HepG2 (cell line): ENCODE measurements around the gene OR6V1. TPM values are rescaled to one million over a fixed set of nuclear protein-coding genes. Genes with fewer than 3 reads are reported as not detected.

ENCODE experiments used
- CCAR2 ChIP-seq: fragments of 200-400 bp; formaldehyde crosslinking; optimal IDR thresholded peaks from 2 replicates; pipeline ENCODE3; 2018; ENCODE audit warnings: low read depth, mild to moderate bottlenecking, low read length, moderate library complexity
- CSRNP2 ChIP-seq: sonication (generic); formaldehyde crosslinking; conservative IDR thresholded peaks from 2 replicates; pipeline ENCODE4 v1.8.0; 2022; ENCODE audit warnings: low read depth, missing genetic modification reagents
- KLF15 ChIP-seq: sonication (generic); formaldehyde crosslinking; IDR thresholded peaks from 2 replicates; pipeline ENCODE4 v1.8.1; 2023; ENCODE audit warnings: borderline replicate concordance, mild to moderate bottlenecking, inconsistent platforms, missing genetic modification reagents, mixed read lengths
- NFE2 ChIP-seq: sonication (generic); formaldehyde crosslinking; IDR thresholded peaks from 2 replicates; pipeline ENCODE4 v1.4.0; 2020; ENCODE audit warnings: missing genetic modification reagents
- THRA ChIP-seq: sonication (generic); formaldehyde crosslinking; IDR thresholded peaks from 2 replicates; pipeline ENCODE4 v1.4.0; 2020; ENCODE audit warnings: missing genetic modification reagents, borderline replicate concordance
- ZNF337 ChIP-seq: sonication (generic); formaldehyde crosslinking; IDR thresholded peaks from 2 replicates; pipeline ENCODE4 v1.5.1; 2020; ENCODE audit warnings: missing genetic modification reagents, low read depth, mild to moderate bottlenecking, borderline replicate concordance
- ZNF747 ChIP-seq: sonication (generic); formaldehyde crosslinking; IDR thresholded peaks from 2 replicates; pipeline ENCODE4 v1.8.1; 2023; ENCODE audit warnings: missing genetic modification reagents, mild to moderate bottlenecking, borderline replicate concordance
- ZNF768 ChIP-seq: sonication (generic); formaldehyde crosslinking; IDR thresholded peaks from 2 replicates; pipeline ENCODE4 v1.4.0; 2020; ENCODE audit warnings: missing genetic modification reagents
- polyA plus RNA-seq, 8 experiments: library from polyadenylated mRNA; depleted of rRNA in 3 of 8; stranded (reverse) in 7 of 8; unstranded in 1 of 8; fragments of >200 nt; fragmentation: Illumina TruSeq in 4 of 8; extraction: Trizol in 4 of 8; gene quantifications; 2 replicates each; pipeline versions ENCODE4 v1.2.1 to v1.2.3, GENCODE V29; 2011 to 2016; ENCODE audit warnings: low read depth in 4 of 8, missing spikeins in 1 of 8, mixed read lengths in 1 of 8; ENCODE audit not compliant: insufficient read depth in 1 of 8
- total RNA-seq, 5 experiments: library from RNA; depleted of rRNA; stranded (reverse); fragments of >200 nt; fragmentation: Illumina TruSeq; extraction: Trizol; gene quantifications; 2 replicates each; pipeline ENCODE4 v1.2.3, GENCODE V29; 2016; ENCODE audit warnings: low read depth in 1 of 5
- TF ChIP-seq, protein P1 (sequence below): IDR thresholded peaks from 2 replicates; pipeline ENCODE4 v1.6.1; 2016; ENCODE audit warnings: mild to moderate bottlenecking
- TF ChIP-seq, protein P2 (sequence below): sonication (generic); formaldehyde crosslinking; IDR thresholded peaks from 2 replicates; pipeline ENCODE4 v1.4.0; 2020; ENCODE audit warnings: missing genetic modification reagents

Gene OR6V1
- total and polyA plus RNA-seq, 2 of the 13 experiments (the other 11 are each of a cell fraction or from before 2014, with no cell fraction given), result not detected

GRCh38 chr7:143069912-143070500 lies 17.9 kb downstream of the OR6V1 start (continued):
- no peak for TF ChIP-seq NFE2
- no peak for TF ChIP-seq THRA (CRISPR knock-in tag)
- no peak for TF ChIP-seq CSRNP2 (CRISPR knock-in tag)
- TF ChIP-seq, protein P1, sequence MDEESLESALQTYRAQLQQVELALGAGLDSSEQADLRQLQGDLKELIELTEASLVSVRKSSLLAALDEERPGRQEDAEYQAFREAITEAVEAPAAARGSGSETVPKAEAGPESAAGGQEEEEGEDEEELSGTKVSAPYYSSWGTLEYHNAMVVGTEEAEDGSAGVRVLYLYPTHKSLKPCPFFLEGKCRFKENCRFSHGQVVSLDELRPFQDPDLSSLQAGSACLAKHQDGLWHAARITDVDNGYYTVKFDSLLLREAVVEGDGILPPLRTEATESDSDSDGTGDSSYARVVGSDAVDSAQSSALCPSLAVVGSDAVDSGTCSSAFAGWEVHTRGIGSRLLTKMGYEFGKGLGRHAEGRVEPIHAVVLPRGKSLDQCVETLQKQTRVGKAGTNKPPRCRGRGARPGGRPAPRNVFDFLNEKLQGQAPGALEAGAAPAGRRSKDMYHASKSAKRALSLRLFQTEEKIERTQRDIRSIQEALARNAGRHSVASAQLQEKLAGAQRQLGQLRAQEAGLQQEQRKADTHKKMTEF (CRISPR knock-in tag), result no peak
- TF ChIP-seq CCAR2, result no peak
- TF ChIP-seq, protein P2, sequence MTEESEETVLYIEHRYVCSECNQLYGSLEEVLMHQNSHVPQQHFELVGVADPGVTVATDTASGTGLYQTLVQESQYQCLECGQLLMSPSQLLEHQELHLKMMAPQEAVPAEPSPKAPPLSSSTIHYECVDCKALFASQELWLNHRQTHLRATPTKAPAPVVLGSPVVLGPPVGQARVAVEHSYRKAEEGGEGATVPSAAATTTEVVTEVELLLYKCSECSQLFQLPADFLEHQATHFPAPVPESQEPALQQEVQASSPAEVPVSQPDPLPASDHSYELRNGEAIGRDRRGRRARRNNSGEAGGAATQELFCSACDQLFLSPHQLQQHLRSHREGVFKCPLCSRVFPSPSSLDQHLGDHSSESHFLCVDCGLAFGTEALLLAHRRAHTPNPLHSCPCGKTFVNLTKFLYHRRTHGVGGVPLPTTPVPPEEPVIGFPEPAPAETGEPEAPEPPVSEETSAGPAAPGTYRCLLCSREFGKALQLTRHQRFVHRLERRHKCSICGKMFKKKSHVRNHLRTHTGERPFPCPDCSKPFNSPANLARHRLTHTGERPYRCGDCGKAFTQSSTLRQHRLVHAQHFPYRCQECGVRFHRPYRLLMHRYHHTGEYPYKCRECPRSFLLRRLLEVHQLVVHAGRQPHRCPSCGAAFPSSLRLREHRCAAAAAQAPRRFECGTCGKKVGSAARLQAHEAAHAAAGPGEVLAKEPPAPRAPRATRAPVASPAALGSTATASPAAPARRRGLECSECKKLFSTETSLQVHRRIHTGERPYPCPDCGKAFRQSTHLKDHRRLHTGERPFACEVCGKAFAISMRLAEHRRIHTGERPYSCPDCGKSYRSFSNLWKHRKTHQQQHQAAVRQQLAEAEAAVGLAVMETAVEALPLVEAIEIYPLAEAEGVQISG (CRISPR knock-in tag), result no peak
- no peak for TF ChIP-seq KLF15 (CRISPR knock-in tag)
- no peak for TF ChIP-seq ZNF768 (CRISPR knock-in tag)
- TF ChIP-seq ZNF747, result no peak
- no peak for TF ChIP-seq ZNF337 (CRISPR knock-in tag)
- TF ChIP-seq, all 625 proteins: peak for 0
